HepG2 (cell line): ENCODE measurements around the gene PCDHB1. TPM values are rescaled to one million over a fixed set of nuclear protein-coding genes. Genes with fewer than 3 reads are reported as not detected.

ENCODE experiments used
- CREB1 ChIP-seq, 2 experiments: fragments of 450-650 bp in 1 of 2; IDR thresholded peaks; 2 replicates each; pipeline ENCODE4 v1.6.1; 2016 to 2017; ENCODE audit warnings: control low read depth in 1 of 2, mild to moderate bottlenecking in 1 of 2, missing compliant biosample characterization in 1 of 2, missing genetic modification characterization in 1 of 2
- SP140L ChIP-seq: sonication (generic); formaldehyde crosslinking; IDR thresholded peaks from 2 replicates; pipeline ENCODE4 v1.4.0; 2020; ENCODE audit warnings: missing genetic modification reagents, borderline replicate concordance
- SRY ChIP-seq: sonication (generic); formaldehyde crosslinking; IDR thresholded peaks from 2 replicates; pipeline ENCODE4 v1.8.0; 2022; ENCODE audit warnings: mild to moderate bottlenecking, missing genetic modification reagents
- TGIF2 ChIP-seq: IDR thresholded peaks from 2 replicates; pipeline ENCODE4 v1.6.1; 2016; ENCODE audit warnings: control low read depth, missing compliant biosample characterization
- TSC22D2 ChIP-seq: sonication (generic); formaldehyde crosslinking; IDR thresholded peaks from 2 replicates; pipeline ENCODE4 v1.5.1; 2020; ENCODE audit warnings: missing genetic modification reagents, mild to moderate bottlenecking, borderline replicate concordance
- ZBTB21 ChIP-seq: sonication (generic); formaldehyde crosslinking; IDR thresholded peaks from 2 replicates; pipeline ENCODE4 v1.4.0; 2020; ENCODE audit warnings: missing genetic modification reagents
- ZMYM4 ChIP-seq: sonication (generic); formaldehyde crosslinking; IDR thresholded peaks from 2 replicates; pipeline ENCODE4 v1.8.1; 2023; ENCODE audit warnings: mild to moderate bottlenecking, missing genetic modification reagents
- ZNF724P ChIP-seq: sonication (generic); formaldehyde crosslinking; IDR thresholded peaks from 2 replicates; pipeline ENCODE4 v1.8.0; 2022; ENCODE audit warnings: missing genetic modification reagents, borderline replicate concordance
- polyA plus RNA-seq, 8 experiments: library from polyadenylated mRNA; depleted of rRNA in 3 of 8; stranded (reverse) in 7 of 8; unstranded in 1 of 8; fragments of >200 nt; fragmentation: Illumina TruSeq in 4 of 8; extraction: Trizol in 4 of 8; gene quantifications; 2 replicates each; pipeline versions ENCODE4 v1.2.1 to v1.2.3, GENCODE V29; 2011 to 2016; ENCODE audit warnings: low read depth in 4 of 8, missing spikeins in 1 of 8, mixed read lengths in 1 of 8; ENCODE audit not compliant: insufficient read depth in 1 of 8
- total RNA-seq, 5 experiments: library from RNA; depleted of rRNA; stranded (reverse); fragments of >200 nt; fragmentation: Illumina TruSeq; extraction: Trizol; gene quantifications; 2 replicates each; pipeline ENCODE4 v1.2.3, GENCODE V29; 2016; ENCODE audit warnings: low read depth in 1 of 5
- TF ChIP-seq, protein P1 (sequence below): sonication (generic); formaldehyde crosslinking; IDR thresholded peaks from 2 replicates; pipeline ENCODE4 v1.5.1; 2020; ENCODE audit warnings: mild to moderate bottlenecking, missing genetic modification reagents, moderate library complexity
- TF ChIP-seq, protein P2 (sequence below), 2 experiments: IDR thresholded peaks; 2 replicates each; pipeline ENCODE4 v1.6.1; 2011 to 2012; ENCODE audit warnings: low read length in 2 of 2, borderline replicate concordance in 1 of 2, low read depth in 1 of 2, mild to moderate bottlenecking in 1 of 2, moderate library complexity in 1 of 2
- TF ChIP-seq, protein P3 (sequence below): sonication (generic); formaldehyde crosslinking; IDR thresholded peaks from 2 replicates; pipeline ENCODE4 v1.5.0; 2020; ENCODE audit warnings: mild to moderate bottlenecking, missing genetic modification reagents, moderate library complexity
- TF ChIP-seq, protein P4 (sequence below): sonication (generic); formaldehyde crosslinking; IDR thresholded peaks from 2 replicates; pipeline ENCODE4 v1.5.0; 2020; ENCODE audit warnings: mild to moderate bottlenecking, missing genetic modification reagents

PCDHB1 gene
- total and polyA plus RNA-seq, 2 of the 13 experiments (the other 11 are each of a cell fraction or from before 2014, with no cell fraction given), result not detected

DNA sequence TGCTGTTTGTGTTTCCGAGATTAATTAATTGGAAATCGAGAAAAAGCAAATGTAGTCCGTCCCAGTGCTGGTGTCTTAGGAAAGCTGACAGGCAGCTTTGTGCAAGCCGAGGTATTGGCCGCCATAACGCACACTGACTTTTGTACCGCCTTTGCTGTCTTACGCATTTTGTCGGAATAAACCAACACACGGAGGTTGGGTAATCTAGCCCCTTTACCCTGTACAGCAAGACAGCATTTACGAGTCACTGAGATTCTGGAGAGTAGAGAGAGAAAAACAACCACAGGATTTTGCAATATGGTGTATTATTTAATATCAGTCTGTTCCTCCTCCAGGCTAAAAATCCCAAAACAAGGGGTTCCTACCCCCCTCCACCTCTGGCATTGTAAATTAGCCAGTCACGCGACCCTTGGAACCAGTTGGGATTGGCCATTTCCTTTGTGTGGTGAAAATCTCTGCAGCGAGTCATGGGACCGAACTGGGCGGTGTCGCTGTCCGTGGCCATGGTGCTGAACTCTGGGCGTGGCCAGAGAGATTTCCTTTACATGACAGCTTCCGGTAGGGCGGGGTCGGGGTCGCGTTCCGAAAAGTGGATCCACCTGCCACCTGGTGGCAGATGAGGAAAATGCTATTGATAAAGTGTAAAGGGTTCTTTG, 10.3 kb upstream of the PCDHB1 start (continued):
- TF ChIP-seq, protein P1, sequence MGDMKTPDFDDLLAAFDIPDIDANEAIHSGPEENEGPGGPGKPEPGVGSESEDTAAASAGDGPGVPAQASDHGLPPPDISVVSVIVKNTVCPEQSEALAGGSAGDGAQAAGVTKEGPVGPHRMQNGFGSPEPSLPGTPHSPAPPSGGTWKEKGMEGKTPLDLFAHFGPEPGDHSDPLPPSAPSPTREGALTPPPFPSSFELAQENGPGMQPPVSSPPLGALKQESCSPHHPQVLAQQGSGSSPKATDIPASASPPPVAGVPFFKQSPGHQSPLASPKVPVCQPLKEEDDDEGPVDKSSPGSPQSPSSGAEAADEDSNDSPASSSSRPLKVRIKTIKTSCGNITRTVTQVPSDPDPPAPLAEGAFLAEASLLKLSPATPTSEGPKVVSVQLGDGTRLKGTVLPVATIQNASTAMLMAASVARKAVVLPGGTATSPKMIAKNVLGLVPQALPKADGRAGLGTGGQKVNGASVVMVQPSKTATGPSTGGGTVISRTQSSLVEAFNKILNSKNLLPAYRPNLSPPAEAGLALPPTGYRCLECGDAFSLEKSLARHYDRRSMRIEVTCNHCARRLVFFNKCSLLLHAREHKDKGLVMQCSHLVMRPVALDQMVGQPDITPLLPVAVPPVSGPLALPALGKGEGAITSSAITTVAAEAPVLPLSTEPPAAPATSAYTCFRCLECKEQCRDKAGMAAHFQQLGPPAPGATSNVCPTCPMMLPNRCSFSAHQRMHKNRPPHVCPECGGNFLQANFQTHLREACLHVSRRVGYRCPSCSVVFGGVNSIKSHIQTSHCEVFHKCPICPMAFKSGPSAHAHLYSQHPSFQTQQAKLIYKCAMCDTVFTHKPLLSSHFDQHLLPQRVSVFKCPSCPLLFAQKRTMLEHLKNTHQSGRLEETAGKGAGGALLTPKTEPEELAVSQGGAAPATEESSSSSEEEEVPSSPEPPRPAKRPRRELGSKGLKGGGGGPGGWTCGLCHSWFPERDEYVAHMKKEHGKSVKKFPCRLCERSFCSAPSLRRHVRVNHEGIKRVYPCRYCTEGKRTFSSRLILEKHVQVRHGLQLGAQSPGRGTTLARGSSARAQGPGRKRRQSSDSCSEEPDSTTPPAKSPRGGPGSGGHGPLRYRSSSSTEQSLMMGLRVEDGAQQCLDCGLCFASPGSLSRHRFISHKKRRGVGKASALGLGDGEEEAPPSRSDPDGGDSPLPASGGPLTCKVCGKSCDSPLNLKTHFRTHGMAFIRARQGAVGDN, result peak; percentile 24; the same call in 1 of the 2 replicates
- TF ChIP-seq SP140L (CRISPR knock-in tag) (0 out of 2 replicates have a peak, but pooled peaks have one; percentile 40), ZMYM4 (peak; percentile 92), TSC22D2 (CRISPR knock-in tag) (0 out of 2 replicates have a peak, but pooled peaks have one; percentile 53), ZNF724P (CRISPR knock-in tag) (no peak), TGIF2 (CRISPR knock-in tag) (no peak), SRY (CRISPR knock-in tag) (0 out of 2 replicates have a peak, but pooled peaks have one; percentile 38), ZBTB21 (peak; percentile 32; the same call in 1 of the 2 replicates), CREB1 (IDR thresholded peaks at IDR 0.05) (peak; percentile 58; the same call in 1 of the 2 replicates), CREB1 (CRISPR knock-in tag; IDR thresholded peaks at IDR 0.05) (peak; percentile 83)
- TF ChIP-seq, protein P2, sequence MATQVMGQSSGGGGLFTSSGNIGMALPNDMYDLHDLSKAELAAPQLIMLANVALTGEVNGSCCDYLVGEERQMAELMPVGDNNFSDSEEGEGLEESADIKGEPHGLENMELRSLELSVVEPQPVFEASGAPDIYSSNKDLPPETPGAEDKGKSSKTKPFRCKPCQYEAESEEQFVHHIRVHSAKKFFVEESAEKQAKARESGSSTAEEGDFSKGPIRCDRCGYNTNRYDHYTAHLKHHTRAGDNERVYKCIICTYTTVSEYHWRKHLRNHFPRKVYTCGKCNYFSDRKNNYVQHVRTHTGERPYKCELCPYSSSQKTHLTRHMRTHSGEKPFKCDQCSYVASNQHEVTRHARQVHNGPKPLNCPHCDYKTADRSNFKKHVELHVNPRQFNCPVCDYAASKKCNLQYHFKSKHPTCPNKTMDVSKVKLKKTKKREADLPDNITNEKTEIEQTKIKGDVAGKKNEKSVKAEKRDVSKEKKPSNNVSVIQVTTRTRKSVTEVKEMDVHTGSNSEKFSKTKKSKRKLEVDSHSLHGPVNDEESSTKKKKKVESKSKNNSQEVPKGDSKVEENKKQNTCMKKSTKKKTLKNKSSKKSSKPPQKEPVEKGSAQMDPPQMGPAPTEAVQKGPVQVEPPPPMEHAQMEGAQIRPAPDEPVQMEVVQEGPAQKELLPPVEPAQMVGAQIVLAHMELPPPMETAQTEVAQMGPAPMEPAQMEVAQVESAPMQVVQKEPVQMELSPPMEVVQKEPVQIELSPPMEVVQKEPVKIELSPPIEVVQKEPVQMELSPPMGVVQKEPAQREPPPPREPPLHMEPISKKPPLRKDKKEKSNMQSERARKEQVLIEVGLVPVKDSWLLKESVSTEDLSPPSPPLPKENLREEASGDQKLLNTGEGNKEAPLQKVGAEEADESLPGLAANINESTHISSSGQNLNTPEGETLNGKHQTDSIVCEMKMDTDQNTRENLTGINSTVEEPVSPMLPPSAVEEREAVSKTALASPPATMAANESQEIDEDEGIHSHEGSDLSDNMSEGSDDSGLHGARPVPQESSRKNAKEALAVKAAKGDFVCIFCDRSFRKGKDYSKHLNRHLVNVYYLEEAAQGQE (IDR thresholded peaks at IDR 0.05; ENCODE audit: borderline replicate concordance in 1 of 2, low read depth in 1 of 2, low read length in 2 of 2), result peak; percentile 90 to 98
- TF ChIP-seq, protein P3, sequence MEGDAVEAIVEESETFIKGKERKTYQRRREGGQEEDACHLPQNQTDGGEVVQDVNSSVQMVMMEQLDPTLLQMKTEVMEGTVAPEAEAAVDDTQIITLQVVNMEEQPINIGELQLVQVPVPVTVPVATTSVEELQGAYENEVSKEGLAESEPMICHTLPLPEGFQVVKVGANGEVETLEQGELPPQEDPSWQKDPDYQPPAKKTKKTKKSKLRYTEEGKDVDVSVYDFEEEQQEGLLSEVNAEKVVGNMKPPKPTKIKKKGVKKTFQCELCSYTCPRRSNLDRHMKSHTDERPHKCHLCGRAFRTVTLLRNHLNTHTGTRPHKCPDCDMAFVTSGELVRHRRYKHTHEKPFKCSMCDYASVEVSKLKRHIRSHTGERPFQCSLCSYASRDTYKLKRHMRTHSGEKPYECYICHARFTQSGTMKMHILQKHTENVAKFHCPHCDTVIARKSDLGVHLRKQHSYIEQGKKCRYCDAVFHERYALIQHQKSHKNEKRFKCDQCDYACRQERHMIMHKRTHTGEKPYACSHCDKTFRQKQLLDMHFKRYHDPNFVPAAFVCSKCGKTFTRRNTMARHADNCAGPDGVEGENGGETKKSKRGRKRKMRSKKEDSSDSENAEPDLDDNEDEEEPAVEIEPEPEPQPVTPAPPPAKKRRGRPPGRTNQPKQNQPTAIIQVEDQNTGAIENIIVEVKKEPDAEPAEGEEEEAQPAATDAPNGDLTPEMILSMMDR (CRISPR knock-in tag), result peak; percentile 81
- TF ChIP-seq, protein P4, sequence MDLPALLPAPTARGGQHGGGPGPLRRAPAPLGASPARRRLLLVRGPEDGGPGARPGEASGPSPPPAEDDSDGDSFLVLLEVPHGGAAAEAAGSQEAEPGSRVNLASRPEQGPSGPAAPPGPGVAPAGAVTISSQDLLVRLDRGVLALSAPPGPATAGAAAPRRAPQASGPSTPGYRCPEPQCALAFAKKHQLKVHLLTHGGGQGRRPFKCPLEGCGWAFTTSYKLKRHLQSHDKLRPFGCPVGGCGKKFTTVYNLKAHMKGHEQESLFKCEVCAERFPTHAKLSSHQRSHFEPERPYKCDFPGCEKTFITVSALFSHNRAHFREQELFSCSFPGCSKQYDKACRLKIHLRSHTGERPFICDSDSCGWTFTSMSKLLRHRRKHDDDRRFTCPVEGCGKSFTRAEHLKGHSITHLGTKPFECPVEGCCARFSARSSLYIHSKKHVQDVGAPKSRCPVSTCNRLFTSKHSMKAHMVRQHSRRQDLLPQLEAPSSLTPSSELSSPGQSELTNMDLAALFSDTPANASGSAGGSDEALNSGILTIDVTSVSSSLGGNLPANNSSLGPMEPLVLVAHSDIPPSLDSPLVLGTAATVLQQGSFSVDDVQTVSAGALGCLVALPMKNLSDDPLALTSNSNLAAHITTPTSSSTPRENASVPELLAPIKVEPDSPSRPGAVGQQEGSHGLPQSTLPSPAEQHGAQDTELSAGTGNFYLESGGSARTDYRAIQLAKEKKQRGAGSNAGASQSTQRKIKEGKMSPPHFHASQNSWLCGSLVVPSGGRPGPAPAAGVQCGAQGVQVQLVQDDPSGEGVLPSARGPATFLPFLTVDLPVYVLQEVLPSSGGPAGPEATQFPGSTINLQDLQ (CRISPR knock-in tag), result no peak
